ENCODE measurements around the gene CCSER1.

Gene CCSER1

DNA sequence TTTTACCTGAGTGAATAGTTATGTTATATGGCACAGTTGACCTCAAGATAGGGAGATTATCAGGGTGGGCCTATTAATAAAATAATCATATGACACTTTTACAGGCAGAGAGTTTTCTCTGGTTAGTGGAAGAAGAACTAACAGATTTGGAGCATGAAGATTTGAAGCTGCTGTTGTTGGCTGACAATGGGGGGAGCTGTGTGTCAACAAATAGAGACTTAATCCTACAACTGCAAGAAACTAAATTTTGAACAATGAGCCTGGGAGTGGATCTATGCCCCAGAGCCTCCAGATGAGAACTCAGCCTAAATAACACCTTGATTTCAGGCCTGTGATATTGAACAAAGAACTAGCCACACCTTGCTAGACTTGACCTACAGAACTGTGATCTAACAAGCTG, 7.2 kb upstream of the CCSER1 start:
- no peak for DNase-seq
- Mint-ChIP-seq H3K36me3 (ENCODE audit: low read depth) (no peaks in the 10 kb centered on the region), H3K27me3 (ENCODE audit: low read depth, poor library complexity) (peaks cover 22% of the 10 kb centered on the region), H3K27ac (no peak overlapping the region), H3K4me3 (no peak overlapping the region), H3K4me1 (no peaks in the 10 kb centered on the region), H3K9me3 (no peaks in the 10 kb centered on the region)
- TF ChIP-seq, protein P1, sequence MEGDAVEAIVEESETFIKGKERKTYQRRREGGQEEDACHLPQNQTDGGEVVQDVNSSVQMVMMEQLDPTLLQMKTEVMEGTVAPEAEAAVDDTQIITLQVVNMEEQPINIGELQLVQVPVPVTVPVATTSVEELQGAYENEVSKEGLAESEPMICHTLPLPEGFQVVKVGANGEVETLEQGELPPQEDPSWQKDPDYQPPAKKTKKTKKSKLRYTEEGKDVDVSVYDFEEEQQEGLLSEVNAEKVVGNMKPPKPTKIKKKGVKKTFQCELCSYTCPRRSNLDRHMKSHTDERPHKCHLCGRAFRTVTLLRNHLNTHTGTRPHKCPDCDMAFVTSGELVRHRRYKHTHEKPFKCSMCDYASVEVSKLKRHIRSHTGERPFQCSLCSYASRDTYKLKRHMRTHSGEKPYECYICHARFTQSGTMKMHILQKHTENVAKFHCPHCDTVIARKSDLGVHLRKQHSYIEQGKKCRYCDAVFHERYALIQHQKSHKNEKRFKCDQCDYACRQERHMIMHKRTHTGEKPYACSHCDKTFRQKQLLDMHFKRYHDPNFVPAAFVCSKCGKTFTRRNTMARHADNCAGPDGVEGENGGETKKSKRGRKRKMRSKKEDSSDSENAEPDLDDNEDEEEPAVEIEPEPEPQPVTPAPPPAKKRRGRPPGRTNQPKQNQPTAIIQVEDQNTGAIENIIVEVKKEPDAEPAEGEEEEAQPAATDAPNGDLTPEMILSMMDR (IDR thresholded peaks at IDR 0.05): no peak

GRCh38 chr4:90120815-90121214, 6.4 kb upstream of the CCSER1 start:
- H3K4me3 Mint-ChIP-seq: no peak overlapping the region
- no peak overlapping the region for H3K27ac Mint-ChIP-seq
- H3K27me3 Mint-ChIP-seq (ENCODE audit: low read depth, poor library complexity): peaks cover 30% of the 10 kb centered on the region
- H3K36me3 Mint-ChIP-seq (ENCODE audit: low read depth): no peaks in the 10 kb centered on the region
- no peaks in the 10 kb centered on the region for H3K4me1 Mint-ChIP-seq
- DNase-seq: no peak
- TF ChIP-seq, protein P1 (IDR thresholded peaks at IDR 0.05): no peak
- no peaks in the 10 kb centered on the region for H3K9me3 Mint-ChIP-seq

GRCh38 chr4:90121676-90122354, 5.4 kb upstream of the CCSER1 start:
- no peaks in the 10 kb centered on the region for H3K36me3 Mint-ChIP-seq (ENCODE audit: low read depth)
- peaks cover 4% of the 10 kb centered on the region for H3K4me1 Mint-ChIP-seq
- DNase-seq: no peak
- H3K27ac Mint-ChIP-seq: no peak overlapping the region
- no peaks in the 10 kb centered on the region for H3K9me3 Mint-ChIP-seq
- H3K27me3 Mint-ChIP-seq (ENCODE audit: low read depth, poor library complexity): peaks cover 40% of the 10 kb centered on the region
- TF ChIP-seq, protein P1 (IDR thresholded peaks at IDR 0.05): no peak
- no peak overlapping the region for H3K4me3 Mint-ChIP-seq

DNA sequence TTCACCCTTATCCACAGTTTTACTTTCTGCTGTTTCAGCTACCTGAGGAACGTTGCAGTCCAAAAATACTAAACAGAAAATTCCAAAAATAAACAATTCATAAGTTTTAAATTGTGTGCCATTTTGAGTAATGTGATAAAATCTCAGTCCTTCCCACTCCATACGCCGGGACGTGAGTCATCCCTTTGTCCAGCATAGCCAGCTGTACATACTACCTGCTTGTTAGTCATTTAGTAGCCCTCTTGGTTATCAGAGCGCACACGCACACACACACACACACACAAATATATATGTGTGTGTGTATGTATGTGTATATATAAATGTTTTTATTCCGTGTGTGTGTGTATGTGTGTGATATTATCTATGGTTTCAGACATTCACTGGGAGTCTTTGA, 4.8 kb upstream of the CCSER1 start:
- H3K4me3 Mint-ChIP-seq: no peak overlapping the region
- H3K36me3 Mint-ChIP-seq (ENCODE audit: low read depth): no peaks in the 10 kb centered on the region
- H3K9me3 Mint-ChIP-seq: no peaks in the 10 kb centered on the region
- DNase-seq: no peak
- TF ChIP-seq, protein P1 (IDR thresholded peaks at IDR 0.05): no peak
- H3K27ac Mint-ChIP-seq: no peak overlapping the region
- peaks cover 46% of the 10 kb centered on the region for H3K27me3 Mint-ChIP-seq (ENCODE audit: low read depth, poor library complexity)
- peaks cover 10% of the 10 kb centered on the region for H3K4me1 Mint-ChIP-seq

DNA sequence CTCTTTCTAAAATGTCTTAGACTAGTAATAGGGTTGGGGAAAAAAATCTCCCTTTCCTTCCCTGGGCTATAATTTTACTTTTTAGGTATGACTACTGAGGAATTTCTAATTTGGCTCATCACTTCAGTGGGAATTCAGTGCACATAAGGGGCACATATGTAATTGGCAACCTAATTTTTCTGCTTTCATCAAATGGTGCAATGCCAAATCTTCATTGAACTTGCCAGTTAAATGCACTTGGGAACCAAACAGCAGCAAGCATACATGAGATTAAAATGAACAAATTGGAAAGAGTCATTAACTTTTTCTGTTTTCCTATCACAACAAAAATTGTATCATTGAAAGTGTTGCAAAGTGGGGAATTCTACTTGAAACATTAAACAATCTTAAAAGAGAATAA, 2.9 kb upstream of the CCSER1 start:
- TF ChIP-seq, protein P1 (IDR thresholded peaks at IDR 0.05): no peak
- Mint-ChIP-seq H3K9me3 (no peaks in the 10 kb centered on the region), H3K27ac (no peak overlapping the region), H3K27me3 (ENCODE audit: low read depth, poor library complexity) (peaks cover 58% of the 10 kb centered on the region), H3K4me1 (peaks cover 22% of the 10 kb centered on the region), H3K36me3 (ENCODE audit: low read depth) (no peaks in the 10 kb centered on the region), H3K4me3 (no peak overlapping the region)
- no peak for DNase-seq

DNA sequence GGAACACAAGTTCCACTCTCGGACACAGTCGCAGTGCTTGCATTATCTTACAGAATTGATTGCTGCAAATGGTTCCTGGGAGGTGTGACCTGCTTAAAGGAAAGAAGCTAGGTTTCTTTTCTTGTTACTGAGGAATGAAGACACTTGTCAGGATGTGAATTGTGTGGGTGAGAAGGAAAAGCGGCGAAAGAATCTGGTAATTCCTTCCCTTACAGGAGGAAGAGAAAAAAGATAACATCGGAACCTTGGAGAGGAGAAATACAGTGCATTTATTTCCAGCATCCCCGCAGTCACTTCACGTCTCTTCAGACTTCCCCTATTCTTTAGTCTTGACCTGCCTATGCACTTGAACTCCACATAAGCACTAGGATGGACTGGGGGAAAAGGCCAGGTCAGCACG, 389 bp upstream of the CCSER1 start:
- no peaks in the 10 kb centered on the region for H3K36me3 Mint-ChIP-seq (ENCODE audit: low read depth)
- peaks cover 22% of the 10 kb centered on the region for H3K4me1 Mint-ChIP-seq
- no peak overlapping the region for H3K27ac Mint-ChIP-seq
- no peaks in the 10 kb centered on the region for H3K9me3 Mint-ChIP-seq
- H3K4me3 Mint-ChIP-seq: peak overlapping the region; percentile 91
- DNase-seq: no peak
- peaks cover 76% of the 10 kb centered on the region for H3K27me3 Mint-ChIP-seq (ENCODE audit: low read depth, poor library complexity)
- TF ChIP-seq, protein P1 (IDR thresholded peaks at IDR 0.05): no peak

Data from nephron progenitor cell (in vitro differentiated cells).